Hepatocyte (in vitro differentiated cells): ENCODE results near the gene JMJD8.

ENCODE experiments used
- EZH2 ChIP-seq: fragments of 200-600 bp; sonication (generic); IDR thresholded peaks from 2 replicates; pipeline ENCODE4 v1.6.1; 2016; ENCODE audit warnings: antibody characterized with exemption, mild to moderate bottlenecking, borderline replicate concordance
- TF ChIP-seq, protein P1 (sequence below): fragments of 200-600 bp; sonication (generic); IDR thresholded peaks from 2 replicates; pipeline ENCODE4 v1.5.1; 2016; ENCODE audit warnings: antibody characterized with exemption, mild to moderate bottlenecking; ENCODE audit not compliant: poor library complexity

DNA sequence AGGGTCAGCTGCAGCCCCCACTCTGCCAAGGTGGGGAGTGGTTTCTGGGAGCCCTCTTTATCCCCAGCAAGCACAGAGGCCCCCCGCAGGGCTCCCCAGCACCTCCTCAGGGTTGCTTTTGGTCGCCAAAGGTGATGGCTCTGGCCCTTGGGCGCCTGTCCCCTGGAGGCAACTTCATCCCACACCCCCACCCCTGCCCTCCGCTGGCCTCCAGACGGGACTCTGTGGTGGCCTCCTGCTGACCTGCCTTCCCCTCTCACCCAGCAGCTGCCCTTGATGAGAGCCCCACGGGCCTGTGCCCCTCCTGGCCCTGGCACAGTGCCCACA lies 24.0 kb downstream of the JMJD8 start:
- TF ChIP-seq, protein P1, sequence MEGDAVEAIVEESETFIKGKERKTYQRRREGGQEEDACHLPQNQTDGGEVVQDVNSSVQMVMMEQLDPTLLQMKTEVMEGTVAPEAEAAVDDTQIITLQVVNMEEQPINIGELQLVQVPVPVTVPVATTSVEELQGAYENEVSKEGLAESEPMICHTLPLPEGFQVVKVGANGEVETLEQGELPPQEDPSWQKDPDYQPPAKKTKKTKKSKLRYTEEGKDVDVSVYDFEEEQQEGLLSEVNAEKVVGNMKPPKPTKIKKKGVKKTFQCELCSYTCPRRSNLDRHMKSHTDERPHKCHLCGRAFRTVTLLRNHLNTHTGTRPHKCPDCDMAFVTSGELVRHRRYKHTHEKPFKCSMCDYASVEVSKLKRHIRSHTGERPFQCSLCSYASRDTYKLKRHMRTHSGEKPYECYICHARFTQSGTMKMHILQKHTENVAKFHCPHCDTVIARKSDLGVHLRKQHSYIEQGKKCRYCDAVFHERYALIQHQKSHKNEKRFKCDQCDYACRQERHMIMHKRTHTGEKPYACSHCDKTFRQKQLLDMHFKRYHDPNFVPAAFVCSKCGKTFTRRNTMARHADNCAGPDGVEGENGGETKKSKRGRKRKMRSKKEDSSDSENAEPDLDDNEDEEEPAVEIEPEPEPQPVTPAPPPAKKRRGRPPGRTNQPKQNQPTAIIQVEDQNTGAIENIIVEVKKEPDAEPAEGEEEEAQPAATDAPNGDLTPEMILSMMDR: no peak
- no peak for TF ChIP-seq EZH2
